ENCODE results near the gene UNC80.

UNC80 gene

DNA sequence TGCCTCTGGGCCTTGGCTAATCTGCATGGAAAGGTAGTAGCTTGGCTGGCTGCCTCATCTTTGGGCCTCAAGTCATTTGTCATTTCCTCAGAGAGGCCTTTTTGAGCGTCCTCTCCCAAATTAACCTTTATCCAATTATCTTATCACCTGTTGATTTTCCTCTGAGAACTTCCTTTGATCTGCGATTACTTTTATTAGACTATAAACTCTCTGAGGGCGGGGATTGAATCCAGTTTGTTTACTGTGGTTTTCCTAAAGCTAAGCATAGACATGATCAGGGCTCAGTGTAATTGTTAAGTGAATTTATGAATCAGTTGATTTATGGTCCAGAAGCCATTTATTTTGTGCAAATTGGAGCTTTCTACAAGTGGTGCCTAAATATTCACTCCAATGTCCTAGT lies 238.3 kb downstream of the UNC80 start:
- no peaks in the 10 kb centered on the region for H3K9me3 ChIP-seq (ENCODE audit: control insufficient read depth, low read length)
- H3K27ac ChIP-seq (ENCODE audit: low read depth, low read length, severe bottlenecking) = no peak overlapping the region
- H3K36me3 ChIP-seq (ENCODE audit: control insufficient read depth, insufficient read depth, low read length) = peaks cover 59% of the 10 kb centered on the region
- no peak overlapping the region for H3K4me3 ChIP-seq (ENCODE audit: extremely low read depth, insufficient read depth, low read length, poor library complexity, severe bottlenecking)
- 89 to 92% methylated on average over 1 to 3 of the region's 3 CpGs for WGBS, 2 experiments (ENCODE audit: insufficient coverage in 2 of 2)
- H3K4me1 ChIP-seq (ENCODE audit: control insufficient read depth, insufficient read depth, low read length, poor library complexity, severe bottlenecking) = no peaks in the 10 kb centered on the region

- Histone ChIP-seq H3K4me1 (ENCODE audit: control insufficient read depth, insufficient read depth, low read length, poor library complexity, severe bottlenecking) (no peaks in the 10 kb centered on the region), H3K4me3 (ENCODE audit: extremely low read depth, insufficient read depth, low read length, poor library complexity, severe bottlenecking) (no peak overlapping the region), H3K36me3 (ENCODE audit: control insufficient read depth, insufficient read depth, low read length) (peaks cover 69% of the 10 kb centered on the region), H3K9me3 (ENCODE audit: control insufficient read depth, low read length) (no peaks in the 10 kb centered on the region), H3K27ac (ENCODE audit: low read depth, low read length, severe bottlenecking) (no peak overlapping the region)
- no CpG with 5 or more reads among the region's 1 CpG for WGBS, 2 experiments (ENCODE audit: insufficient coverage in 2 of 2)
Measured at GRCh38 chr2:210020138-210020537, 248.5 kb downstream of the UNC80 start.

GRCh38 chr2:210022824-210023223 lies 251.2 kb downstream of the UNC80 start:
- Histone ChIP-seq H3K4me3 (ENCODE audit: extremely low read depth, insufficient read depth, low read length, poor library complexity, severe bottlenecking) (no peak overlapping the region), H3K9me3 (ENCODE audit: control insufficient read depth, low read length) (no peaks in the 10 kb centered on the region), H3K27ac (ENCODE audit: low read depth, low read length, severe bottlenecking) (no peak overlapping the region), H3K36me3 (ENCODE audit: control insufficient read depth, insufficient read depth, low read length) (peaks cover 59% of the 10 kb centered on the region), H3K4me1 (ENCODE audit: control insufficient read depth, insufficient read depth, low read length, poor library complexity, severe bottlenecking) (no peaks in the 10 kb centered on the region)
- WGBS, 2 experiments (ENCODE audit: insufficient coverage in 2 of 2) = 90 to 100% methylated on average over 1 of the region's 3 CpGs

GRCh38 chr2:210027608-210028007 lies 256.0 kb downstream of the UNC80 start:
- H3K4me1 ChIP-seq (ENCODE audit: control insufficient read depth, insufficient read depth, low read length, poor library complexity, severe bottlenecking) = no peaks in the 10 kb centered on the region
- no CpG with 5 or more reads among the region's 2 CpGs for WGBS, 2 experiments (ENCODE audit: insufficient coverage in 2 of 2)
- no peak overlapping the region for H3K4me3 ChIP-seq (ENCODE audit: extremely low read depth, insufficient read depth, low read length, poor library complexity, severe bottlenecking)
- H3K36me3 ChIP-seq (ENCODE audit: control insufficient read depth, insufficient read depth, low read length) = peaks cover 31% of the 10 kb centered on the region
- no peak overlapping the region for H3K27ac ChIP-seq (ENCODE audit: low read depth, low read length, severe bottlenecking)
- H3K9me3 ChIP-seq (ENCODE audit: control insufficient read depth, low read length) = no peaks in the 10 kb centered on the region

GRCh38 chr2:210028178-210028577 lies 256.5 kb downstream of the UNC80 start:
- H3K4me3 ChIP-seq (ENCODE audit: extremely low read depth, insufficient read depth, low read length, poor library complexity, severe bottlenecking) = no peak overlapping the region
- peaks cover 25% of the 10 kb centered on the region for H3K36me3 ChIP-seq (ENCODE audit: control insufficient read depth, insufficient read depth, low read length)
- no peaks in the 10 kb centered on the region for H3K9me3 ChIP-seq (ENCODE audit: control insufficient read depth, low read length)
- H3K27ac ChIP-seq (ENCODE audit: low read depth, low read length, severe bottlenecking) = no peak overlapping the region
- no peaks in the 10 kb centered on the region for H3K4me1 ChIP-seq (ENCODE audit: control insufficient read depth, insufficient read depth, low read length, poor library complexity, severe bottlenecking)
- WGBS, 2 experiments (ENCODE audit: insufficient coverage in 2 of 2) = 71 to 80% methylated on average over 1 of the region's 2 CpGs

- Histone ChIP-seq H3K36me3 (ENCODE audit: control insufficient read depth, insufficient read depth, low read length) (no peaks in the 10 kb centered on the region), H3K4me1 (ENCODE audit: control insufficient read depth, insufficient read depth, low read length, poor library complexity, severe bottlenecking) (no peaks in the 10 kb centered on the region), H3K27ac (ENCODE audit: low read depth, low read length, severe bottlenecking) (no peak overlapping the region), H3K9me3 (ENCODE audit: control insufficient read depth, low read length) (no peaks in the 10 kb centered on the region), H3K4me3 (ENCODE audit: extremely low read depth, insufficient read depth, low read length, poor library complexity, severe bottlenecking) (no peak overlapping the region)
- WGBS, 2 experiments (ENCODE audit: insufficient coverage in 2 of 2) = 76 to 80% methylated on average over 2 of the region's 2 CpGs
Measured at GRCh38 chr2:210034087-210034683, 262.6 kb downstream of the UNC80 start.

DNA sequence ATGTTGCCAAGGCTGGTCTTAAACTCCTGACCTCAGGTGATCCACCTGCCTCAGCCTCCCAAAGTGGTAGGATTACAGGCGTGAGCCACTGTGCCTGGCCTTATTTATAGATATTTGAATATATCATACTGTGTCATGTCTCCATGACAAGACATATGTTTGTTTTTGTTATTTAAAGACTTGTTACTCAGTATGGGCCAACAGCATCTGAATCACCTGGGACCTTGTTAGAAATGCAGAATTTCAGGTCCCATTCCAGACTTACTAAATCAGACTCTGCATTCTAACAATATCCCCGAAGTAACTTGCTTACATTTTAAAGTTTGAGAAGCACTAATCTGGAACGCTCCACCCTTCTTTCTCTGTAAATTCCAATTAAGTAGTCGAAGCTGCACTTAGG lies 264.0 kb downstream of the UNC80 start:
- no peak overlapping the region for H3K4me3 ChIP-seq (ENCODE audit: extremely low read depth, insufficient read depth, low read length, poor library complexity, severe bottlenecking)
- H3K27ac ChIP-seq (ENCODE audit: low read depth, low read length, severe bottlenecking) = no peak overlapping the region
- H3K36me3 ChIP-seq (ENCODE audit: control insufficient read depth, insufficient read depth, low read length) = no peaks in the 10 kb centered on the region
- WGBS, 2 experiments (ENCODE audit: insufficient coverage in 2 of 2) = 81 to 83% methylated on average over 3 of the region's 4 CpGs
- no peaks in the 10 kb centered on the region for H3K9me3 ChIP-seq (ENCODE audit: control insufficient read depth, low read length)
- H3K4me1 ChIP-seq (ENCODE audit: control insufficient read depth, insufficient read depth, low read length, poor library complexity, severe bottlenecking) = no peaks in the 10 kb centered on the region

DNA sequence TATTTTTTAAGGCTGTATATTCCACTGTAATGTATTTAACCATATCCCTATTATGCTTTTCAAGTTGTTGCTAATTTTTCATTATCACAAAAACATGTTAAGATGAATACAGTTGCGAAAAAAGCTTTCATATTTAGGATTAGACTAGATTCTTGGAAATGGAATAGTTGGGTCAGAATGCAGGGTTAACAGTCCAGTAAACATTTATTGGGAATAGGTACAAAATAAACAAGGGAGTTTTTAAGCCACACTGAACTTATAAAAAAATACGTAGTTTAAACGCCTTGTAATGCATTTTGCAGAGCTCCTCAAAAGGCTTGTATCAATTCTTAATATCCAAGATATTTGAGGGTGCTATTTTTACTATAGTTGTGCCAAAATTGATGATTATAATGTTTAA lies 266.4 kb downstream of the UNC80 start:
- Histone ChIP-seq H3K4me1 (ENCODE audit: control insufficient read depth, insufficient read depth, low read length, poor library complexity, severe bottlenecking) (no peaks in the 10 kb centered on the region), H3K36me3 (ENCODE audit: control insufficient read depth, insufficient read depth, low read length) (no peaks in the 10 kb centered on the region), H3K9me3 (ENCODE audit: control insufficient read depth, low read length) (no peaks in the 10 kb centered on the region), H3K4me3 (ENCODE audit: extremely low read depth, insufficient read depth, low read length, poor library complexity, severe bottlenecking) (no peak overlapping the region), H3K27ac (ENCODE audit: low read depth, low read length, severe bottlenecking) (no peak overlapping the region)
- 100% methylated on average over 1 of the region's 3 CpGs; no CpG with 5 or more reads in 1 of the 2 experiments for WGBS, 2 experiments (ENCODE audit: insufficient coverage in 2 of 2)

DNA sequence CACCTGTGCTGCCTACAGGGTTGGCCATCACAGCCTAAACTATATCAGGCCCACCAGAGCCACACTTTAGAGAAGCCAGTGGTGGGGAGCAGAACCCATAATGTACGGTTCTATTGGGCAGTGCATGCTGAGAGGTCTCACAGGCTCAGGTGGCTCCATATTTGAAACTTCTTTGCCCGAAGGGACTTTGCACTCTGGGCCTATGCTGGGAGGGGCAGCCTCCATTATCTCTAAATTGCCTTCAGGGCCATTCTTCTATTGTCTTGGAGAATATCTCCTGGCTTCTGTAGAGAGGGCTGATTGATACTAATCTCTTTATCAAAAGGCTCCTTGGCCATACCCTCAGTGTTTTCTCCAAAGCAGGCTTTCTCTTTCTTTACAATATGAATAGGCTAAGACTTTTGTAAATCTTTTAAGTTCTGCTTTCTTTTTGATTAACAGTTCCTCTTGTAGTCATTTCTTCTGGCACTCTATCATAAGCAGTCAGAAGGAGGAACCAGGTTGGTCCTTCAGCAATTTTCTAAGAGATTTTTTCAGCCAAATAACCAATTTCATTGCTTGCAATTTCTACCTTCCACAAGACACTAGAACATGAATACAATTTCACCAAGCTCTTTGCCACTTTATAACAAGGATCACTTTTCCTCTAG lies 275.3 kb downstream of the UNC80 start:
- H3K36me3 ChIP-seq (ENCODE audit: control insufficient read depth, insufficient read depth, low read length) = no peaks in the 10 kb centered on the region
- WGBS, 2 experiments (ENCODE audit: insufficient coverage in 2 of 2) = 57 to 88% methylated on average over 1 to 2 of the region's 2 CpGs
- H3K27ac ChIP-seq (ENCODE audit: low read depth, low read length, severe bottlenecking) = no peak overlapping the region
- no peak overlapping the region for H3K4me3 ChIP-seq (ENCODE audit: extremely low read depth, insufficient read depth, low read length, poor library complexity, severe bottlenecking)
- H3K9me3 ChIP-seq (ENCODE audit: control insufficient read depth, low read length) = no peaks in the 10 kb centered on the region
- no peaks in the 10 kb centered on the region for H3K4me1 ChIP-seq (ENCODE audit: control insufficient read depth, insufficient read depth, low read length, poor library complexity, severe bottlenecking)

Data from mesodermal cell (in vitro differentiated cells).